Upper lobe of right lung (tissue), 1 donor: ENCODE measurements around the gene TPH1. TPM values are rescaled to one million over a fixed set of nuclear protein-coding genes. Genes with fewer than 3 reads are reported as not detected.

Source experiments
- ATAC-seq: fragments of 200-7000 bp; cut with Tn5 transposase; one replicate; pipeline ENCODE4 v1.9.1; 2020; ENCODE audit warnings: mild to moderate bottlenecking, moderate library complexity
- DNase-seq: peaks from one replicate; pipeline ENCODE4 v3.0.0-alpha.2; 2020
- H3K27ac ChIP-seq: fragments of 200-600 bp; one replicate; pipeline ENCODE4 v1.8.0; 2022
- H3K27me3 ChIP-seq: fragments of 200-600 bp; one replicate; pipeline ENCODE4 v1.8.0; 2022; ENCODE audit warnings: mild to moderate bottlenecking
- H3K36me3 ChIP-seq: fragments of 200-600 bp; one replicate; pipeline ENCODE4 v1.8.0; 2022
- H3K4me1 ChIP-seq: fragments of 200-600 bp; one replicate; pipeline ENCODE4 v1.8.0; 2022
- H3K4me3 ChIP-seq: fragments of 200-600 bp; one replicate; pipeline ENCODE4 v1.8.0; 2022; ENCODE audit warnings: mild to moderate bottlenecking
- H3K9me3 ChIP-seq: fragments of 200-600 bp; one replicate; pipeline ENCODE4 v1.8.0; 2022
- intact Hi-C: fragments of 100-400 bp; cut with DNase I; formaldehyde crosslinking; loops from one replicate; pipeline ENCODE4 v1.11.0; 2022
- total RNA-seq: library from RNA; stranded (reverse); fragmentation: NEBNext Ultra II Directional; extraction: Animal tissue kit (Norgen Biotek cat#: 25700); gene quantifications from one replicate; pipeline ENCODE4 v1.2.1, GENCODE V29; 2021
- TF ChIP-seq, protein P1 (sequence below): fragments of 200-600 bp; IDR thresholded peaks from one replicate; pipeline ENCODE4 v1.8.0; 2022; ENCODE audit warnings: antibody characterized with exemption
- donor health status: DM: no; HTN: yes; CAD: no; lungs with severe emphysema.

Gene TPH1
- total RNA-seq, 1 donor from 2014 or later = 0.29 TPM

DNA sequence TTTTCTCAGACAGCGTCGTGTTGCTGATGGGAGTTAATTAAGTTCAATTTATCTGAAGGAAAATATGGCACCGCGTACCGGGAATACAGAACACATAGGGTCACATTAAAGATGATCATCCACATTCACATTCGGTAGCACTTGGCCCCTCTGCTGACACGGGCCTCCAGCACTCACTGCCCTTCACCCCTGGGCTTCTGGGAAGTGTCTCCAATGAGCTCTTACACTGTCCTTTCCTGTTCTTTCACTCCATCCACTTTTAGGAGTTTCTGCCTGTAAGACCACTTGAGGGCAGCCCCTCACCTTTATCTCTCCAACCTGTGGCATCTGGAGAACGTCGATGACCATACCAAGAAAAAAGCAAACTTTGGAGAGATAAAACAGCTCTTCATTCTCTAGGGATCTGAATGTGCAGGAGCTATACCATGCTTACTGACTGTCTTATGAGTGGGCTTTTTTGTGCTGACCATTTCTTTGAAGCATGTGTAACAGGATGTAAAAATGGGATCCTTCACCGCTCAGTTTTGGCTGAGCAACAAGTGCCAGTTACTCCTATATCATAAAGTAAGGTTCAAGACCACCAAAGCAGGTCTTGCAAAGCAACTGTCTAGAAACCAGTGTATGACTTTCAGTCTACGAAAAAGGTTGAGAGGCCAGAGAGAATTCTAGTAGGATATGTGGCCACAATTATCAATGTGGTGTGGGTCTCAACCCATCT lies 32.1 kb downstream of the TPH1 start:
- no peaks in the 10 kb centered on the region for H3K36me3 ChIP-seq
- no peak for DNase-seq
- no peaks in the 10 kb centered on the region for H3K27me3 ChIP-seq
- ATAC-seq = no peak
- peak overlapping the region; percentile 95 for H3K4me3 ChIP-seq
- H3K9me3 ChIP-seq = no peaks in the 10 kb centered on the region
- TF ChIP-seq, protein P1, sequence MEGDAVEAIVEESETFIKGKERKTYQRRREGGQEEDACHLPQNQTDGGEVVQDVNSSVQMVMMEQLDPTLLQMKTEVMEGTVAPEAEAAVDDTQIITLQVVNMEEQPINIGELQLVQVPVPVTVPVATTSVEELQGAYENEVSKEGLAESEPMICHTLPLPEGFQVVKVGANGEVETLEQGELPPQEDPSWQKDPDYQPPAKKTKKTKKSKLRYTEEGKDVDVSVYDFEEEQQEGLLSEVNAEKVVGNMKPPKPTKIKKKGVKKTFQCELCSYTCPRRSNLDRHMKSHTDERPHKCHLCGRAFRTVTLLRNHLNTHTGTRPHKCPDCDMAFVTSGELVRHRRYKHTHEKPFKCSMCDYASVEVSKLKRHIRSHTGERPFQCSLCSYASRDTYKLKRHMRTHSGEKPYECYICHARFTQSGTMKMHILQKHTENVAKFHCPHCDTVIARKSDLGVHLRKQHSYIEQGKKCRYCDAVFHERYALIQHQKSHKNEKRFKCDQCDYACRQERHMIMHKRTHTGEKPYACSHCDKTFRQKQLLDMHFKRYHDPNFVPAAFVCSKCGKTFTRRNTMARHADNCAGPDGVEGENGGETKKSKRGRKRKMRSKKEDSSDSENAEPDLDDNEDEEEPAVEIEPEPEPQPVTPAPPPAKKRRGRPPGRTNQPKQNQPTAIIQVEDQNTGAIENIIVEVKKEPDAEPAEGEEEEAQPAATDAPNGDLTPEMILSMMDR = no peak
- peaks cover 14% of the 10 kb centered on the region for H3K4me1 ChIP-seq
- H3K27ac ChIP-seq = peak overlapping the region; percentile 88
- intact Hi-C loops = no loop called here

DNA sequence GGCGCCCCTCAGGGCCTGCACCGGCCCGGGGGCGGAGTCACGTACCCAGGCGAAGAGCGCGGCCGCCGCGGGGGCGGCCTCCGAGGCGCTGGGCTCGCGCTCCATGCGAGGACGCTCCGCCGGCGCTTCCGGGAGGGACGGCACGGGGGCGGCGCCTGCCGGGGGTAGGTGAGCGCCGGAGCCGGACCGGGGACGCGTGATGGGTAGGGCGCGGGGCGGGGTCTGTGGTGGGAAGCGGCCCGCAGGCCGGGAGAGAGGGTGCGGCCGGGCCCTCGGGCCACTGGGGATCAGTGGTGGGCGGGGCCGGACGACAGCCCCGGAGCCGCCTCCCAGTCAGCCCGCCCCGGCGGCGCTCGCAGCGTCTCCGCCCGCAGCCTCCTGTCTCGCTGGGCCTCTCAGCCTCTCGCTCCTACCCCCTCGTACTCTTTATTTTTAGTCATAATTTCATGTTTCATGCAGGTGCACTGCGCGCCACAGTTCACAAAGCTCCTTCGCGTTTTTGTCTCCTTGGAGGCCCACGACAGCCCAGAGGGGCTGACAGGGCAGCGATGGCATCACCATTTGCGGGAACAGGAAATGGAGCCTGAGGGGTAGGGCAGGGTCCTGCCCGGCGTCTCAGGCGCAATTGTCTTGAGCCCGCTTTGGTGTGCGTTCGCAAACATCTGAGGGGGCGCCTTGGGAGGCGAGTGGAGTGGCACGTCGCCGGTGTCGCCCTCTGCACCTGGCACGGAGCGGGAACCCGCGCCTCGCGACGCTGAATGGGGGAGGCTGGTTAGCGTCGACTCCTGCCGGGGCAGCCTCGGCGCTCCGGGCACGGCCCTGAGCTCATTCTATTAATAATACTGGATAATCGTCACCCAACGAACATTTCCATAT lies 32.9 kb downstream of the TPH1 start, which contains the start of gene SERGEF:
Gene SERGEF, minus strand, starts transcription at position 142 of the 876 bp plus-strand sequence. Its CDS starts 37 bp downstream, at position 105.
- peak; percentile 99 for ATAC-seq
- TF ChIP-seq, protein P1 = peak; percentile 22
- Histone ChIP-seq H3K36me3 (no peaks in the 10 kb centered on the region), H3K4me1 (peaks cover 14% of the 10 kb centered on the region), H3K9me3 (no peaks in the 10 kb centered on the region), H3K27me3 (no peaks in the 10 kb centered on the region), H3K27ac (peak within 1 kb of the TSS; percentile 88), H3K4me3 (peak within 1 kb of the TSS; percentile 95)
- intact Hi-C loops = no loop called here
- peak; percentile 99 for DNase-seq

DNA sequence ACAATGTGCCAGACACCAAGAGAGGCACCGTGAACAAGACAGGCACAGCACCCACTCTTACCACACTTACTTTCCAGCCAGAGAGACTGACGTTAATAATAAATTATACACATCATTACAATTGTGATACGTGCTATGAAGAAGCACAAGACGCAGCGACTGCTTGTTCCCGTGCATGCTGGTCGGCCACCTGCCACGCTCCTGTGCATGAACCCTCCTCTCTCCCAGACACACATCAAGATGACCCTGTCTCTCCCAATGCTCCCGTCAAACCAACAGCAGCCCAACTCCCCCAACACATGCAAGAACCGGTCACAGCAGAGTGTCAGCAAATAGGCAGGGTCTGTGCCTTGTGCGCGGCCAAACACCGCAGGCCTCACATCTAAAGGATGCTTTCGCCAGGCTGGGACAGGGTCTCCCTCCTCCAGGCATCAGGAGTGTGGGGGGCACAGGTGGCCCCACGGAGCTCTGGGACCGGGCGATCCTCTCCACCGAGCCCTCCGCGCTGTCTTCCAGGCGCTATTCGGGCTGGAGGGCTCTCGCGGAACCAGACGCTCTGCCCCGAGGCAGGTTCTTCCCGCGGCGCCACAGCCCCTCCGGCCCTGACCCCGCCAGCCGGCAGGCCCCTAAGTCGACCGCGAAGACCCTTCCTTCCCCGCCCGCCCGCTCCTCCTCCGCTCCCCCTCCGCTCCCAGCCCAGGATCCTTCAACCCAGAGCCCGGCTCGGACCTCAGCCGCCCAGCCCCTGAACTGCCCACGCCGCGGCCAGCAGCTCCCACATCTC lies 33.8 kb downstream of the TPH1 start:
- Histone ChIP-seq H3K4me1 (peaks cover 14% of the 10 kb centered on the region), H3K36me3 (no peaks in the 10 kb centered on the region), H3K27ac (peak overlapping the region; percentile 88), H3K9me3 (no peaks in the 10 kb centered on the region), H3K4me3 (peak overlapping the region; percentile 95), H3K27me3 (no peaks in the 10 kb centered on the region)
- DNase-seq = no peak
- ATAC-seq = peak; percentile 3
- TF ChIP-seq, protein P1 = no peak
- intact Hi-C loops = no loop called here

DNA sequence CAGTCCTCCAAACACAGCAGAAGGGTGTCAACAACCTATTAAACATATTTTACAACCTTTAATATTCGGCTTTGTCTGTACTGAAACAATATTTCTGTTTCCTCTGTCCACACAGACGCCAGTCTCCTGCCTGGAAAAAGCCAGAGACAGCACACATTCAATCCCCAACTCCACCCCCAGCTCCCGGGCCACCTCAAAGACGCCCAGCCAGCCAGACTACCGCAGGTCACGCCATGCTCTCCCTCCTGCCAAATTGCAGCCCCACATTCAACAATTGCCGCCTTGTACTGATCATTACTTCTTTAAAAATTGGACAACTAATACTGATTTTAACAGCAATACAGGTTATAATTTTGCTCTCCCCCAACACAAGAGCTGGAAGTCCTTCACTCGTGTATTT lies 34.4 kb downstream of the TPH1 start:
- Histone ChIP-seq H3K9me3 (no peaks in the 10 kb centered on the region), H3K4me1 (peaks cover 14% of the 10 kb centered on the region), H3K4me3 (no peak overlapping the region), H3K27me3 (no peaks in the 10 kb centered on the region), H3K36me3 (no peaks in the 10 kb centered on the region), H3K27ac (no peak overlapping the region)
- DNase-seq (no peak), ATAC-seq (no peak)
- TF ChIP-seq, protein P1 = no peak
- intact Hi-C loops = no loop called here

DNA sequence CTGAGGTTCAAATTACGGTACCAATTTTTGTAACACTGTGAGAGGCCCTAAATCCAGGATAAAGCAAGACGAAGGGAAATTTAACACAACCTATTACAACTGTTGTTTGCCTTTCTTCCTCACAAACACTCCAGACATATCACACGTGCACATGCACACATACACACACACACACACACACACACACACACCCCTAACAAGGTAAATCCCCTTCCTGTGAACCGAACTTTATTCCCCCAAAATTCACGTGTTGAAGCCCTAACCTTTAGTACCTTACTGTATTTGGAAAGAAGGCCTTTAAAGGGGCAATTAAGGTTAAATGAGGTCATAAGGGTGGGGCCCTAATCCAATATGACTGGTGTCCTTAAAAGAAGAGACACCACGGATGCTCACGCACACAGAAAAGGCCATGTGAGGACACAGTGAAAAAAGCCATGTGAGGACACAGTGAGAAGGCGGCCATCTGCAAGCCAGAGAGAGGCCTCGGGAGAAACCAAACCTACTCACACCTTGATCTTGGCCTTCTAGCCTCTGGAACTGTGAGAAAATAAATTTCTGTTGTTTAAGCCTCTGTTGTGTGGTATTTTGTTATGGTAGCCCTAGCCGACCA lies 35.0 kb downstream of the TPH1 start:
- DNase-seq = no peak
- H3K4me1 ChIP-seq = peaks cover 14% of the 10 kb centered on the region
- ATAC-seq = no peak
- peaks cover 4% of the 10 kb centered on the region for H3K36me3 ChIP-seq
- TF ChIP-seq, protein P1 = no peak
- no peaks in the 10 kb centered on the region for H3K27me3 ChIP-seq
- no peak overlapping the region for H3K4me3 ChIP-seq
- no peaks in the 10 kb centered on the region for H3K9me3 ChIP-seq
- no peak overlapping the region for H3K27ac ChIP-seq
- intact Hi-C loops = no loop called here
